Peyer's patch (tissue), 4 donors: ENCODE data around the gene RBM4.
"Not testable (repeated sequence)": the region's sequence is repeated elsewhere in the genome, so short reads cannot be mapped to it uniquely, and the experiment has no call there.

Experiments used
- CTCF ChIP-seq, 6 experiments: fragments of 450-650 bp in 4 of 6; fragments of 200-600 bp in 2 of 6; sonication (generic) in 1 of 6; IDR thresholded peaks; one replicate each; pipeline ENCODE4 v1.5.1; 2017 to 2019; ENCODE audit warnings: antibody characterized with exemption in 6 of 6, mild to moderate bottlenecking in 3 of 6, moderate library complexity in 1 of 6
- POLR2A ChIP-seq, 2 donors: fragments of 450-650 bp; IDR thresholded peaks; one replicate each; pipeline ENCODE4 v1.5.1; 2017; ENCODE audit warnings: antibody characterized with exemption in 2 of 2, mild to moderate bottlenecking in 2 of 2, moderate library complexity in 2 of 2

GRCh38 chr11:66639814-66640340 is 1.4 kb downstream of the RBM4 start:
- not testable (repeated sequence) for TF ChIP-seq CTCF, POLR2A (IDR thresholded peaks at IDR 0.05)
